HCT116 (cell line): ENCODE data around the gene MNX1.

Experiments used
- EZH2 ChIP-seq: fragments of 200-600 bp; sonication (generic); IDR thresholded peaks from 2 replicates; pipeline ENCODE4 v1.6.1; 2017; ENCODE audit warnings: antibody characterized with exemption, mixed run types
- MAX ChIP-seq: IDR thresholded peaks from 2 replicates; pipeline ENCODE4 v1.6.1; 2012
- POLR2A ChIP-seq: IDR thresholded peaks from 2 replicates; pipeline ENCODE4 v1.7.0; 2011; ENCODE audit warnings: borderline replicate concordance; ENCODE audit not compliant: insufficient read depth, insufficient read length; ENCODE audit errors: extremely low read depth
- POLR2AphosphoS5 ChIP-seq: IDR thresholded peaks from 2 replicates; pipeline ENCODE4 v1.6.1; 2011; ENCODE audit warnings: mild to moderate bottlenecking, low read depth, low read length, moderate library complexity
- REST ChIP-seq: IDR thresholded peaks from 2 replicates; pipeline ENCODE4 v1.6.1; 2012; ENCODE audit warnings: low read depth
- TCF7L2 ChIP-seq: IDR thresholded peaks from 2 replicates; pipeline ENCODE4 v1.7.0; 2011; ENCODE audit warnings: borderline replicate concordance, inconsistent platforms; ENCODE audit not compliant: insufficient read depth, insufficient read length; ENCODE audit errors: extremely low read depth
- YY1 ChIP-seq: IDR thresholded peaks from 2 replicates; pipeline ENCODE4 v1.6.1; 2011; ENCODE audit warnings: low read length, low read depth, moderate library complexity, mild to moderate bottlenecking; ENCODE audit not compliant: insufficient replicate concordance; ENCODE audit errors: extremely low read depth
- TF ChIP-seq, protein P1 (sequence below), 3 experiments: fragments of 200-600 bp in 1 of 3; sonication (generic) in 1 of 3; IDR thresholded peaks in 2 of 3; conservative IDR thresholded peaks in 1 of 3; 2 replicates each; pipeline ENCODE4 v1.5.1; 2012 to 2017; ENCODE audit warnings: low read depth in 2 of 3, low read length in 2 of 3, antibody characterized with exemption in 1 of 3, borderline replicate concordance in 1 of 3, control low read depth in 1 of 3, mild to moderate bottlenecking in 1 of 3, mixed read lengths in 1 of 3, mixed run types in 1 of 3, moderate library complexity in 1 of 3; ENCODE audit not compliant: insufficient read depth in 1 of 3
- TF ChIP-seq, protein P2 (sequence below): IDR thresholded peaks from 2 replicates; pipeline ENCODE4 v1.6.1; 2012

DNA sequence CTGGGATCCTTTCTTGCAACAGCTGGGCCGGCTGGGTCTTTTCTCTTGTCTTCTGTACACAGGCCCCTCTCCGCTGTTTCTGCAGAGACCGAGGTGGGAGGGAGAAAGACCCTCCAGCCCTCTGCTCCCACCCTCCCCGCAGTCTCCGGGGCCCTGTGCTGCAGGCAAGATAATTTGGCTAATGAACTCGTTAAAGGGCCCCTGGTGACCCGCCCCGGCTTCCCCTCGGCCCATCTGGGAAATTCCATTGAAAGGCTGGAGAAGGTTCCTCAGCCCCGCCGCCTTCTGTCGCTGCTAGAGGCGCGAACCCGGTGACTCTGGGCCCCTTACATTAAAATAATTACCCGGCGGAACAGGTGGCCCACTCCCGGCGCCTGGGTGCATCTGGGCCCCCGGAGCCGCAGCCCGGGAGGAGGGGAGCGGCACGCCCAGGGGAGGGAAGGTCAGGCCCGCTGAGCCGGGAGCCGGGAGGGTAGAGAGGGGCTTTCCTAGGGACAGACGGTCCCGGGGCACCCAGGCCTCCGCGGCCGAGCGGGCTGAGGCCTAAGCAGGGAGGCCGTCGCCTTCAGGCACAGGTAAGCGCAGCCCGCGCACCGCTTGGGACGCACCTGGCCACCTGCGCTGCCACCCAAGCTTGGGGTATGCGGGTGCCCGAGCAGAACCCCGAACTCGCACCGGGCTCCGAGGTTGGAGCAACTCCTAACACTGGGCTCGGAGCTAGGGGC, 7.3 kb upstream of the MNX1 start:
- TF ChIP-seq, protein P1, sequence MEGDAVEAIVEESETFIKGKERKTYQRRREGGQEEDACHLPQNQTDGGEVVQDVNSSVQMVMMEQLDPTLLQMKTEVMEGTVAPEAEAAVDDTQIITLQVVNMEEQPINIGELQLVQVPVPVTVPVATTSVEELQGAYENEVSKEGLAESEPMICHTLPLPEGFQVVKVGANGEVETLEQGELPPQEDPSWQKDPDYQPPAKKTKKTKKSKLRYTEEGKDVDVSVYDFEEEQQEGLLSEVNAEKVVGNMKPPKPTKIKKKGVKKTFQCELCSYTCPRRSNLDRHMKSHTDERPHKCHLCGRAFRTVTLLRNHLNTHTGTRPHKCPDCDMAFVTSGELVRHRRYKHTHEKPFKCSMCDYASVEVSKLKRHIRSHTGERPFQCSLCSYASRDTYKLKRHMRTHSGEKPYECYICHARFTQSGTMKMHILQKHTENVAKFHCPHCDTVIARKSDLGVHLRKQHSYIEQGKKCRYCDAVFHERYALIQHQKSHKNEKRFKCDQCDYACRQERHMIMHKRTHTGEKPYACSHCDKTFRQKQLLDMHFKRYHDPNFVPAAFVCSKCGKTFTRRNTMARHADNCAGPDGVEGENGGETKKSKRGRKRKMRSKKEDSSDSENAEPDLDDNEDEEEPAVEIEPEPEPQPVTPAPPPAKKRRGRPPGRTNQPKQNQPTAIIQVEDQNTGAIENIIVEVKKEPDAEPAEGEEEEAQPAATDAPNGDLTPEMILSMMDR (IDR thresholded peaks at IDR 0.05 in 2 of 3, conservative IDR thresholded peaks at IDR 0.05 in 1 of 3; ENCODE audit: borderline replicate concordance in 1 of 3, insufficient read depth in 1 of 3, low read depth in 2 of 3, low read length in 2 of 3) = no peak
- TF ChIP-seq YY1 (no peak), POLR2A (no peak), REST (no peak), TCF7L2 (no peak), POLR2AphosphoS5 (no peak), EZH2 (no peak), MAX (no peak)
- TF ChIP-seq, protein P2, sequence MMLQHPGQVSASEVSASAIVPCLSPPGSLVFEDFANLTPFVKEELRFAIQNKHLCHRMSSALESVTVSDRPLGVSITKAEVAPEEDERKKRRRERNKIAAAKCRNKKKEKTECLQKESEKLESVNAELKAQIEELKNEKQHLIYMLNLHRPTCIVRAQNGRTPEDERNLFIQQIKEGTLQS = no peak
